ENCODE results near the gene CHKB.

CHKB gene

GRCh38 chr22:50576806-50577696 is 5.6 kb downstream of the CHKB start:
- no peak for TF ChIP-seq CTCF (IDR thresholded peaks at IDR 0.05)

- no peak for TF ChIP-seq CTCF (IDR thresholded peaks at IDR 0.05)
These were observed 6.6 kb downstream of the CHKB start for GRCh38 chr22:50576070-50576469.

- no peak for TF ChIP-seq CTCF (IDR thresholded peaks at IDR 0.05)
These were observed 7.2 kb downstream of the CHKB start for GRCh38 chr22:50575426-50575941.

GRCh38 chr22:50574383-50574755 is 8.3 kb downstream of the CHKB start:
- no peak for TF ChIP-seq CTCF (IDR thresholded peaks at IDR 0.05)

GRCh38 chr22:50573491-50574382 is 8.9 kb downstream of the CHKB start:
- TF ChIP-seq CTCF (IDR thresholded peaks at IDR 0.05), result no peak

GRCh38 chr22:50572965-50573364 is 9.7 kb downstream of the CHKB start:
- no peak for TF ChIP-seq CTCF (IDR thresholded peaks at IDR 0.05)

GRCh38 chr22:50571264-50572175 is 11.1 kb downstream of the CHKB start:
- no peak for TF ChIP-seq CTCF (IDR thresholded peaks at IDR 0.05)

Data from LNCAP (cell line).